Stimulated activated CD4-positive, alpha-beta T cell treated with anti-CD3 and anti-CD28 coated beads, Interleukin-15, amount 100 ng/mL, for 48 hours (primary cell): ENCODE measurements around the gene PLCXD1.

Experiments
- DNase-seq, 2 donors: peaks; one replicate each; pipeline ENCODE4 v3.0.0-alpha.2; 2020; ENCODE audit warnings: low read depth in 2 of 2

PLCXD1 gene

DNA sequence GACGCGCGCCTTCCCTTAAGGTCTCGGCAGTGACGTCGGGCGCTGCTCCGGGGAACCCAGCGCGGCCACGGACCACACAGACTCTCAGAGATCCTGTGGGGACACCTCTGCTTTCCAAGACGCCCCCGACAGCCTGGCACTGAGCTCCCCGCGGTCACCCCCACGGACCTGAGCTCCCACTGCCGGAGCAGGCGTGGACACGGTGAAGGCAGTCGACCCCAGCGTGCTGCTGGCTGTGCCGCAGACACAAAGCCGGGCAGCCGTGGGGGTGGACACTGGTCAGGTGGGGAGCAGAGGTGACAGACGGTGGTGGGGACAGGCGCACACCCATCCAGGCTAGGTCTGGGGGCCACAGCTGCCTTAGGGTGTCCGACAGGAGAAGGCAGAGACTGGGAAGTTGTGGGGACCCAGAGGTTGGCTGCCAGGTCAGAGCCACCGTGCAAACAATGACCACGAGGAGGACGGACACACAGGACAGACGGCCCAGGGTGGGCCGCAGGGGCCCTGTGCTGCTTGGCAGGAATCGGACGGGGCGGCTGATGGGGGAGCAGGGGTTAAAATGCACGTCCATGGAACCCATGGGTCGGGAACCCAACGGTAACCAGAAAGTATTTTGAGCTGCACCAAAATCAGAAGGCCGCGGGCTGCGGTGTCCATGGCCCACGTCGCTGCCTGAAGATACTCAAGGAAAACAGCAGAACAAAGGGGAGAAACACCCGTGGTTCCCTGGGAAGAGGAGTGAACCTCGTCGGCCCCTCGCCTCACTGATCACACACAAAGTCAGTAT lies 54.0 kb downstream of the PLCXD1 start:
- no peak for DNase-seq

DNA sequence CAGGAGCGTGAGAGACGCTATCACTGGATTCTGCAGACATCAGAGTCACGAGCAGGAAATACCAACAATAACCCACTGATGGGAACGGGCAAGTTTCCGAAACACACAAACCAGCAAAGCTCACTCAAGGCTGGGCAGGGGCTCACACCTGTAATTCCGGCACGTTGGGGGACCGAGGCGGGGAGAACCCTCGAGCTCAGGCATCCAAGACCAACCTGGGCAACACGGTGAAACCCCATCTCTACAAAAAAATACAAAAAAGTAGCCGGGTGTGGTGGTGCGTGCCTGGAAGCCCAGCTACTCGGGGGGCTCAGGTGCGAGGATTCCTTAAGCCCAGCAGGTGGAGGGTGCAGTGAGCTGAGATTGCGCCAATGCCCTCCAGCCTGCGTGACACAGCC lies 54.6 kb downstream of the PLCXD1 start:
- no peak for DNase-seq

DNA sequence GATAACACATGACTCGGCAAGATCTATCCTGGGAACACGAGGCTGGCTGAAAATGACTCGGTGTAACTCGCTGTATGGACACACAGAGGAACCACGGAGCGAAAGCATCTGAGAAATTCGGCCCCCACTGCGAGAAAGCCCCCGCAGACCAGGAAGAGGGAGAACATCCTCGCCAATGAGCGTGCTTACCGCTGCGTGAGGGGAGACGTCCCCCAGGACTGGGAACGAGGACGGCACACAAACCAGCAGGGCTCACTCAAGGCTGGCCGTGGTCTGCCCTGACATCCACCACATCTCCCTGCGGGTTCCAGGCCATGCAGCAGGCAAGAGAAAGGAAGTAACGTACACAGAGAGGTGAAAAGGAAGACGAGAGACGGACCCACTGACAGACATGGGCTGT lies 55.0 kb downstream of the PLCXD1 start:
- no peak for DNase-seq

DNA sequence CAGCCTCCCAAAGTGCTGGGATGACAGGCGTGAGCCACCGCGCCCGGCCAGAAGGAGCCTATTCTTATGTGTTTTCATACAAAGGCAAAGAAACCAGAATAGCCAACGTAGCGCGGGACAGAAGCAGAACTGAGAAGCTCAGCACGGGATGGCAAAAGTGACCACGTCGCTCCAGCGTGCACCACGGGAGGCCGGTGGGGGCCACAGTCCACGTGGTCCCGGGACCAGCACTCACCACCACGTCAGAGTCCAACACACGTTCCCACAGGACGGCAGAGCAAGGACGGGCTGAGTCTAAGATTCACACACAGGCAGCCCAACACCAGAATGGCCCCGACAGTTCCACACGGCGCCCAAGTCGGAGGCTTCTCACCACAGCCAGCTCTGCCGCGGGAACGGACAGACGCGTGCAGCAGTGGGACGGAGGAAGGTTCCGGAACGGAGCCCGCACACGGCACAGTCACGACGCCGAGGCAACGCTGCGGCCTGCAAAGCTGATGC lies 56.2 kb downstream of the PLCXD1 start:
- no peak for DNase-seq

DNA sequence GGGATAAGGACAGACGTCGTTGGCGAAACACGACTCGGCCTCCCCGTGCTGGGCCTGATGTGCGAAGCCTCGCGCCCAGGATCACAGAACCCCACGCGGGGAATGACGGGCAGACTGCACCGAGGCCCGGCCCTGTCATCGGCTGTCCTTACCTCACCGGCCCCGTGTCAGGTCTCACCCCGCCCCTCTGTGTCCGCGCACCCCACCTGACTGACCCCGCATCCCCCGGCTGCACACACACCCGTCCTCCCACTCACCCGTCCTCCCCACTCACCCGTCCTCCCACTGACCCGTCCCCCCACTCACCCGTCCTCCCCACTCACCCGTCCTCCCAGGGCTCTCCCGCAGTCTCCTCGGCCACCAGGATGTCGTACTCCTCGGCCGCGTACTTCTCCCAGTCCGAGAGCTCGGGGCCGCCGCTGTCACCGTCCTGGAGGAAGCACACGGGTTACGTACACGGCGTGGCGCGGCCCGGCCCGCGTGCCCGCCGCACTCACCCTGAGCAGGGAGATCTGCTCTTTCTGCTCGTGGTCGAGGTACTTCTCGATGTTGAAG lies 57.2 kb downstream of the PLCXD1 start:
- no peak for DNase-seq

DNA sequence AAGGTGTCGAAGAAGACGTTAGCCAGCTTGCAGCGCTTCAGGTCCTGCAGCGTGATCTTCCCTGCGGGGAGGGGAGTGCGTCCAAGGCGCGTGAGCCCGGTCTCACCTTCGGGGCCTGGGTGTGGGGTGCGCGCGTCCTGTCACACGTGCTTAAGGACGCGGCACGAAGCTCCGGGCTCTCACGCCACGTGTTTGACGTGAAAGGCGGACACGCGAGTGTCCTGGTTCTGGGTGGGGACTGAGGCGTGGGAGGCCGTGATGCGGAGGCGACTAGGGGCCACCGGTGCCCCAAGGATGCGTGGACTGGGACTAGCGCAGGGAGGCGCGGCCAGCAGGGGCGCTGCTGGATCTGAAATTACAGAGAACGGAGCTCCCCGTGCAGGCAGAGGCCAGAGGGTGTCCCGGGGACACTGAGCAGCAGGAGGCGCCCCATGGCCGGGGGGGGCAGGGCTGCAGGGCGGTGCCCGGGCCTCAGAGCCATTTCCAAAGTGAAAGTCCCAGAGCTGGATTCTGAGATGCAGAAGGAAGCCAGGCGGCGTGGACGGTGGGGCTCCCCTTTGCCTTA lies 57.7 kb downstream of the PLCXD1 start:
- no peak for DNase-seq

DNA sequence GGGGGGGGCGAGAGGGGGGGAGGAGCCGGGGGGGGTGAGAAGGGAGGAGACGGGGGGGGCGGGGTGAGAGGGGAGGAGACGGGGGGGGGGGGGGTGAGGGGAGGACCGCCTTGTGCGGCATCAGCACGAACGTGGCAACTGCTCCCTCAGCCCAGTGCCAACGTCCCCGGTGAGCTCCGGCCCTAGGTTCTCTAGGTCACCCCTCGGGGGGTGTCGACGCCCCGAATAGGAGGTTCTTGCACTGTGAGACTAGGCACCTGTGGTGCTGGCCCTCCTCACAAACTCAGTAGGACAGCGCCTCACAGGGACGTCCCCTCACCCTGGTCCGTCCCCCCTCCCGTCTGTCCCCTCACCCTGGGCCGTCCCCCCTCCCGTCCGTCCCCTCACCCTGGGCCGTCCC lies 58.9 kb downstream of the PLCXD1 start:
- no peak for DNase-seq

DNA sequence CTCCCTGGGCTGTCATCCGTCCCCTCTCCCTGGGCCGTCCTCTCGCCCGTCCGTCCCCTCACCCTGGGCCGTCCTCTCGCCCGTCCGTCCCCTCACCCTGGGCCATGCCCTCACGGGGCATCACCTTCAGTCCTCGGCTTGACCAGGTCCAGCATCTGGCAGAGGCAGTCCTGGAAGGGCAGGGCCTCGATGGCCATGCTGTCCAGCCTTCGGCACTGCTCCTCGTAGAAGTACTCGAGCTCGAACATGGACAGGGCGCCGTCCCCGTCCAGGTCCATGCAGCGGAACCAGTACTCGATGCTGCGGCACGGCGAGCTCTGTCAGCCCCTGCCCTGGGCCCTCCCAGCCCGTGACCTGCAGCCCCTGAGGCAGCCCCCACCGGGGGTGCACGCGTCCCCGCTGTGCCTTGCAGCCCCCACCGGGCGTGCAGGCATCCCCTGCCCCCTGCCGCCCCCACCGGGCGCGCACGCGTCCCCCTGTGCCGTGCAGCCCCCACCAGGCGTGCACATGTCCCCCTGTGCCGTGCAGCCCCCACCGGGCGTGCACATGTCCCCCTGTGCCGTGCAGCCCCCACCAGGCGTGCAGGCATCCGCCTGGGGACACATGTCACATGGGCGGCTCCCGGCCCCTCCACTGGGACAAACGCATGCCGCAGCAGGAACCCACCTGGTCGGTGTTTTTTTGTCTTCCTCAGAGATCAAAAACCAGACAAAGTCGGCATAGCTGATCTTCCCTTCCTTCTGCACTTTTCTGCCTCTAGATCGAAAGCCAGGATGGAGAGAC lies 59.7 kb downstream of the PLCXD1 start:
- no peak for DNase-seq

DNA sequence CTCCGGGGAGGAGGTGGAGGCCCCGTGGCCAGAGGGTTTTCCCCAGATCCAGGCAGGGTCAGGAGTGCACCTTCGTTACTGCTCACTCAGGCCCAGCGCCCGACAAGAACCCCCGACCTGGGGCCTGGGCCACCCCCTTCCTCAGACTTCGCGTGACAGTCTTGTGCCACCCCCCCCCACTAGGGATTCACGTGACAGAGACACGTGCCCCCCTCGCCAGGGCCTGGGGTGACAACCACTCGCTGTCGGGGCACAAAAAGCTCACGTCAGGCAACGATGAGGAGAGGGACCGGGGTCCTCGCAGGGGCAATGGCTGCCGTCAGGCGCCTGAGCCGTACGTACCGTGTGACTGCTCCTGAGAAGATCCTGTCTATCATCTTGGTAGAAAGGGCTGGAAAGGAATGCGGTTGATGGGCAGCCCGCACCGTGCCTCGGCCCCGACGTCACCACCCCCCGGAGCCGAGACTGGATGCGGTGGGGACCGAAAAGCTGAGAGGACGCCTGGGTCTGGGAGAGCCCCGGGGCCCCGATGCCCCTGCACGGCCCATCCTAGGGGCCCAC lies 60.4 kb downstream of the PLCXD1 start:
- no peak for DNase-seq

DNA sequence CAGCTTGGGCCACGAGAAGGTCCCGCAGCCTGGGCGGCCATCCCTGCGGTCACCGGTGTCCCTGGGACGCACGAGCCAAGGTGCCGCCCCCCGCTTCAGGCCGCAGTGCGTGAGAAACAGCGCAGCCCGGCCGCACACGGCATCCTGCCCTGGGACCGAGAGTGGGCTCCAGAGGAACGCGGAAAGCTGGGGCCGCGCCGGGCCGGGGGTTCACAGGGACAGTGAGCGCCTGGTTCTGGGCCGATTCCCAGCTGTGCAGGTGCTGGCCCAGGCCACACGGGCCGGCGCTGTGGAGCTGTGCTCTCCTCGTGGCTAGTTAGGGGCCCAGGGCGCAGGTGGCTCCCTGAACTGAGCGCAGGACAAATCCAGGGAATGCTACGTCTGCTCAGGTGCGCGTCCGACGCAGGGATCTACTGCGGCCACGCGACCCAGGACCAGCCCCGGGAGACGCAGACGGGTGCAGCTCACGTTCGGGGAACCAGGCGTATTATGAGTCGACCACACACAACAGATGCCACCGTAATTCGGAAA lies 63.3 kb downstream of the PLCXD1 start:
- DNase-seq: no peak

DNA sequence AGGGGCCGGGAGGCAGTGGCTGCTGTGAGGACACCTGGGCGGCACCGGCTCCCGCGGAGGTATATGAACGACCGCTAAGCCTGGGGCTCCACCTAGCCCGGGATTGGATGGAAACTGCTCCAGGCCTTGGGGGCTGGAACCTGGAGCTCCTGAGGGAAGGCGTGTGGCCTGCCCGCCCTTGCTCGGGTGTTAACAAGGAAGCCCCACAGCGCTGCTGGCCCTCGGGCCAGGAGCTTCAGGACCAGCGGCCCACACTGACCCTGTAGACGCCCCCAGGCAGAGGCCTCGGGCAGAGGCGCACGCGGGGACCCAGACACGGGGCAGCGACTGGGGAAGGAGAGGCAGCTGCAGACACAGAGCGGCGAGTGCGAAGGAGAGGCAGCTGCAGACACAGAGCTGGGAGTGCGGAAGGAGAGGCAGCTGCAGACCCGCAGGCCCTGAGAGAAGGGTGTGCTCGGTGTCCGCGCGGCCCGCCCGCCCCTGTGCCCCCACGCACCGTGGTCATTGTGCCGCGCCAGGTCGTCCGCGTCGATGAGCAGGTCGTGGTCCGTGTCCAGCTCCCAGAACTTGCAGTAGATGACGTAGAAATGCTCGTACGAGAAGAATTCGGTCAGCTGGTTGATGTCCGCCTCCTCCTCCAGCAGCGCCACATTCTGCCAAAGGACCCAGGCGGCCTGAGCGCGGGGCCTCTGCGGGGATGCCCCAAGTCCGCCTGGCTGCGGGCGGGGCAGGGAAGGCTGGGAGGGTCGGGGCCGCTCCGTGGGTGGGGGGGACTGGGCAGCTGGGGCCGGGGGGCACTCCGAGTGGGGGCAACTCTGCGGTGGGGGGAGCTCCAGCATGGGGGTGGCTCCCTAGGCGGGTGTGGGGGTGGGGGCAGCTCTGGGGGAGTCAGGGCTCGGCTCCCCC lies 64.1 kb downstream of the PLCXD1 start:
- DNase-seq: no peak

DNA sequence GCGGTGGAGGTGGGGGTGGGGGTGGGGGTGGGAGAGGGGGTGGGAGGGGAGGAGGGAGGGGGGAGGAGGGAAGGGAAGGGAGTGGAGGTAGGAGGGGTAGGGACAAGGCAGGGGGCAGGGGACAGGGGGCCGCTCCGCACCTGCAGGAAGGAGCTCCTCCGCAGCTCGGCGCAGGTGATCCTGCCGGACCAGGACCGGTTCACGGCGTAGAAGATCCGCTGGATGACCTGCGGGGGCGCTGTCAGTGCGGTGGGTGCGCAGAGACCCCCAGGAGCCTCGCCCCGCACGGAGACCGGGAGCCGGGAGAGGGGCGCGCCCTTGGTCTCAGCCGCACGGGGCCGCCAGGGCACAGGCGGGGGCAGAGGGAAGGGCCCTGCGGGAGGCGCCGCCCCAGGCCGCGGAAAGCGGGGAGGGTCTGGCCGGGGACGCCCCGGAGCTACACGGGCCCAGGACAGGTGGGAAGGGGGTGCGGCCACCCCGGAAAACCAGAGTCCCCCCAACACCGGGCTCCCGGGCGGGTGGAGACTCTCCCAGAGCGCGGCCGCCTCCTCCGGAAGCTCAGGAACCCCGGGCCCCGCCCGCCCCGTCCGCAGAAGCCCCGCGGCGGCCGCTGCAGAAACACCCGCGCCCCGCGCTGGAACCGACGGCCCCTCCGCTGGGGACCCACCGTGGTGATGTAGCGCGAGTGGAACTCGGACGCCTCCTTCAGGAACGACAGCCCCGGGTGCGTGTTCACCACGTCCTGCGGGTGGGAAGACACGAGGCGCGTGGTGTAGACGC lies 65.0 kb downstream of the PLCXD1 start:
- no peak for DNase-seq

DNA sequence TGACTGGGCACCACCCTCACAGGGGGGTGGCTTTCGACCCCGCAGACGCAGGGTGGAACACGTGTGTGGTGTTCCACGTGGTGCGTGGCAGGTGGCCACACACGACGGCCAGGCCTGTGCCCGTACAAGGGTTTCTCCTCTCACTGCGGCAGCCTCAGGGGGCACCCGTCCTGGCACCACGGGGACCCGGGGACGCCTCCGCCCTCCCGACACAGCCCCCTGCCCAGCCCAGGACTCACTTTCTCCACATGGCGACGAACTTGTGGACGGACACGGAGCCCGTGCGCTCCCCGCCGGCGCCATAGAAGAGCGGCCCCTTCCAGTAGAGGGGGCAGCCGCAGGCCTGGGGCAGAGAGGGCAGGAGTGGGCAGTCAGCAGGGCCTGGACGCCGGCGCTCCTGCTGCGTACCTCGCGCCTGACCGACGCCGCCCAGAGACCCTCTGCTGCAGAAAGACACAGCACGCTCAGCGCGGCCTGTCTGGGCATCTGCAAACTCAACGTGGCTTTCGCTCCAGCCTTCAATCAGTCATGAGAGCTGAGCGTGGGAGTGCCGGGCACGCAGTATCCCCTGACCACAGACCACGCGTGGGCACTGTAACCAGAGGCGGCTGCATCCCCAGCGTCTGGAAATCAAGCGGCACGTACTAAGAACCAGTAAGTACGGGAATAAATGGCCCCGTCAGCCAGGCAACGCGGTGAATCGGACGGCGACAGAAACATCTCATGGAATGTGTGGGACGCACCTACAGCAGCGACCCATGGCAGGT lies 66.4 kb downstream of the PLCXD1 start:
- no peak for DNase-seq

DNA sequence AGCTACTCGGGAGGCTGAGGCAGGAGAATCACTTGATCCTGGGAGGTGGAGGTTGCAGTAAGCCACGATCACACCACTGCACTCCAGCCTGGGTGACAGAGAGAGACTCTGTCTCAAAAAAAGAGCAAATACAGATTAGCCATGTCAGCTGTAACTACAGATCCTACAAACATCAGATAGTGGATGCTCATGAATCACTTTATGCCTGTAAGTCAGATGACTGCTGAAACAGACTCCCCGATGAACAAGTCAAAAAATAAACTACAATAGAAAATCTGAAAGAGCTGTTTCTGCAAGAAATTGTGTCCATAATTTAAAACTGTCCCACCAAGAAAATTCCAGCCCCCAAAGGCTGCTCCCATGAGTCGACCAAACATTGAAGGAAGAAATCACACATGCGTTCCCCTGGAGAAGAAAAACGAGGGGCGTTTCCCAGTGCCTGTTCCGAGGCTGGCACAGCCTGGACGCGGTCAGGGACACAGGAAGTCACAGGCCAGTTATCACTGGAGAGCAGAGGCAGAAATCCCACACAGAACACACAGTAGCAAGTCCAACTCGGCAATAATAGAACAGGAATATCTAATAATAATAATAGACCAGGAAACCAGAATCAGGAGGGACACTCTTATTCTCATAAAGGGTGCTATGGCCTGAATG lies 67.4 kb downstream of the PLCXD1 start:
- DNase-seq: no peak

DNA sequence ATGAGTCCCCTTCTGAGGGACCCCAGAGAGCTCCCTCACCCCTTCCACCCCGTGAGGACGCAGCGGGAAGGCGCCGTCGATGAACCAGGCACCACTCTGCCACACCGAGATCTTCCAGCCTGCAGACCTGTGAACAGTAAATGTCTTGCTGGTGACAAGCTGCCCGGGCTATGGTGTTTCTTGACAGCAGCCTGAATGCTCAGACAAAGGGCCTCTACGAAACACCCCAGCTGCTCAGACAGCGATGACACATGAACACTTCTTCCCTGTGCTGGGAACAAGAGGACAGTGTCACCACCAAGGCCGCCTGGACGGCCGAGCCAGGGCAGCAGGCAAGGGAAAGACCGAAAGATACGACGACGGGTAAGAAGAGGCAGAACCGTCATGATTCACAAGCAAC lies 68.0 kb downstream of the PLCXD1 start:
- DNase-seq: no peak

DNA sequence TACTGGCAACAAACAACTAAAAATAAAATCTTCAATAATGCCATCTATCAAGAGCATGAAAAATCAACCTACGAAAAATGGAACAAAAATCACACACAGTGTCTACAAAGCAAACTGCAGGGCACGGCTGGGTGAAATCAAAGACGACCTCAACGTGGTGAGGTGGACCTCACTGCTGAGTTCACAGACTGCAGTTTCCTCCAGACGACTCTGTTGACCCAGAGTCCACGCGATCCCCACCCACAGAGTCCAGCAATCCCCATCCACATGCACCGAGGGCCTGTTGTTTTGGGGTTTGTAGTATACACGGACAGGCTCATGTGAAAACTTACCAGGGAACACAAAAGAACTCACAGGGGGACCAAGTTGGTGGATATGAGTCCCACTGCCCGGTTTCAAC lies 68.5 kb downstream of the PLCXD1 start:
- DNase-seq: no peak

DNA sequence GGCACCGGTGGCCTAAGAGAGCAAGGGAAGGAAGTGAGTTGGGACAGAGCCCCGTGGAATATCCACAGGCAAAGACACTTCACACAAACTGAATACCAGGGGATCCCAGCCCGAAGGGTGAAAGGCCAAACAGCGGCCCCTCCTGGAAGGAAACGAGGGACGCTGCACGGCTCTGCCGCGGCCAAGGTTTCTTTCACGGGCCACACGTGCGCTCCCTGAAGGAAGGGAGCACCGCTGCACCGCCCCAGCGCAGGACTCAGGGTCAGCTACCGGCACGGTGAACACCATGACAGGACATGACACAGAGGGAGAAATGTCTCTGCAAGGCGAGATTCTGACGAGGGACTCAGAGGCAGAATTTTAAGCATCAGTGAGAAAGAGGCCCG lies 69.0 kb downstream of the PLCXD1 start:
- no peak for DNase-seq

DNA sequence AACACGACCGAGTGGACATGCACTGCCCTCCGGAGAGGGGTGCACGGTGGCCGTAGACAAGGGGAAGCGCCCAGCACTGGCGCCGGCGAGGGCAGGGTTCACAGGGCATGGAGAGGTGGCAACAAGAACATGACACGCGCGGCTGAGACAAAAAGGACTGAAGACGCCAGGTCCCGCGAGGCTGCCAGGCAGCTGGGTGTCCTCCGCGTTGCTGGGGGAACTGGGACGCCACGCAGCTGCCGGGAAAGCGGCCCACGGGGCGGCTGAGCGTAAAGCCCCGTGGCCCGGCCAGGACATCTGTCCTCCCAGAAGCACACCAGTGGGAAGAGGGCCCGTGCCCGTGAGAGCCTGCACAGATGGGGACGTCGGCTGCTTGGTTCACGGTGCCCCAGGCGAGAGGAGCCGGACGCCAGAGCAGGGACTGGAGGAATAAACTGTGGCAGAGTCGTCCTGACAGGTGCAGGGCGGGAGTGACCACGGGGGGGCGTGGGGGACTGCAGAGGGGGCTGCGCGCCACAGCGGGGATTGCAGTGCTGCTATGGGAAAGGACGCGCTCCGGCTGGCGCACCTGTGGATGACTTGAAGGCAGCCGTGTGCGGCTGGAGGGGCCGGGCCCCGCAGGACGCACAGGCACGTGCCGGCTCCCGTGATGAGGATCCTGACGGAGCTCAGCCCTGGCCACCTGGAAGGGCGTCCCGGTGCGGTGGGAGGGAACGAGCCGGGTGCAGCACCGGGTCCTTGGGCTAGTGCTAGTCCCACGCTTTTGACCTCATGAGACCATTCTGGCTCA lies 69.5 kb downstream of the PLCXD1 start:
- DNase-seq: no peak
